Endothelial cell of umbilical vein (primary cell): ENCODE results near the gene MAMSTR. TPM values are rescaled to one million over a fixed set of nuclear protein-coding genes. Genes with fewer than 3 reads are reported as not detected.

Experiments used
- BruUV-seq: library from RNA; stranded (reverse); fragments of 400-500 nt; replicated peaks from 2 replicates; lab custom pipeline; 2021; lab: Mats Ljungman, UMichigan
- CTCF ChIA-PET: fragments of 300-600, 350-600 bp; sonication (Branson Sonifier 250); formaldehyde crosslinking; loops from one replicate; lab custom pipeline; 2021; ENCODE audit warnings: antibody characterized with exemption, inconsistent platforms; lab: Charles Lee
- POLR2A ChIA-PET: fragments of 300-600, 350-600 bp; sonication (Branson Sonifier 250); formaldehyde crosslinking; loops from one replicate; lab custom pipeline; 2021; ENCODE audit warnings: antibody characterized with exemption, inconsistent platforms; lab: Charles Lee
- DNase-seq: peaks from one replicate; pipeline ENCODE4 v3.0.0-alpha.2; 2011; ENCODE audit warnings: low read depth, low spot score
- FAIRE-seq: peaks from 2 replicates; lab custom pipeline; 2011; peaks lifted over from hg19 to GRCh38; lab: Jason Lieb, UNC
- H2AFZ ChIP-seq: 2 replicates; pipeline ENCODE4 v1.6.0; 2012; ENCODE audit warnings: low read depth, low read length, control low read depth, inconsistent platforms
- H3K27ac ChIP-seq: 2 replicates; pipeline ENCODE4 v1.5.1; 2011; ENCODE audit warnings: low read depth, mild to moderate bottlenecking, control low read depth, low read length, moderate library complexity; ENCODE audit not compliant: insufficient read depth
- H3K27me3 ChIP-seq, 2 experiments: 2 replicates each; pipeline versions ENCODE4 v1.6.0 to v1.6.1; 2011; ENCODE audit warnings: low read length in 2 of 2, mixed read lengths in 1 of 2; ENCODE audit not compliant: control insufficient read depth in 2 of 2, insufficient read depth in 2 of 2
- H3K36me3 ChIP-seq, 2 experiments: 2 replicates in 1 of 2; 3 replicates in 1 of 2; pipeline ENCODE4 v1.5.1; 2011; ENCODE audit warnings: low read length in 2 of 2, mild to moderate bottlenecking in 1 of 2, moderate library complexity in 1 of 2; ENCODE audit not compliant: control insufficient read depth in 2 of 2, insufficient read depth in 2 of 2; ENCODE audit errors: extremely low read depth in 1 of 2
- H3K4me1 ChIP-seq: 3 replicates; pipeline ENCODE4 v1.5.1; 2011; ENCODE audit warnings: mild to moderate bottlenecking, low read length; ENCODE audit not compliant: control insufficient read depth, insufficient read depth; ENCODE audit errors: extremely low read depth
- H3K4me2 ChIP-seq: 2 replicates; pipeline ENCODE4 v1.6.1; 2011; ENCODE audit warnings: low read length, control low read depth, mixed read lengths; ENCODE audit not compliant: insufficient read depth
- H3K4me3 ChIP-seq, 3 experiments: fragments of 200-600 bp in 1 of 3; sonication (generic), shearing (Covaris generic) in 1 of 3; replicated peaks in 1 of 3; 2 replicates each; pipeline ENCODE4 v1.5.1; 2011 to 2016; ENCODE audit warnings: control low read depth in 3 of 3, low read length in 3 of 3, mild to moderate bottlenecking in 2 of 3, inconsistent platforms in 1 of 3, low read depth in 1 of 3, moderate library complexity in 1 of 3; ENCODE audit not compliant: insufficient read depth in 1 of 3
- H3K79me2 ChIP-seq: 2 replicates; pipeline ENCODE4 v1.6.0; 2012; ENCODE audit warnings: low read length, inconsistent platforms; ENCODE audit not compliant: control insufficient read depth, insufficient read depth
- H3K9ac ChIP-seq: replicated peaks from 2 replicates; pipeline ENCODE3; 2011; ENCODE audit warnings: low read length, control low read depth; ENCODE audit not compliant: insufficient read depth; ENCODE audit errors: extremely low read depth
- H3K9me1 ChIP-seq: replicated peaks from 3 replicates; pipeline ENCODE4 v1.6.0; 2011; ENCODE audit warnings: mild to moderate bottlenecking, low read length; ENCODE audit not compliant: control insufficient read depth, insufficient read depth; ENCODE audit errors: extremely low read depth
- H3K9me3 ChIP-seq: replicated peaks from 2 replicates; pipeline ENCODE4 v1.5.1; 2012; ENCODE audit warnings: low read length, inconsistent platforms; ENCODE audit not compliant: control insufficient read depth, insufficient read depth
- H4K20me1 ChIP-seq: replicated peaks from 2 replicates; pipeline ENCODE3; 2011; ENCODE audit warnings: mild to moderate bottlenecking, low read length; ENCODE audit not compliant: control insufficient read depth, insufficient read depth; ENCODE audit errors: extremely low read depth
- EZH2 ChIP-seq: IDR thresholded peaks from 2 replicates; pipeline ENCODE4 v1.6.1; 2012; ENCODE audit warnings: borderline replicate concordance, low read depth, mild to moderate bottlenecking, moderate library complexity, low read length, inconsistent platforms; ENCODE audit not compliant: severe bottlenecking
- FOS ChIP-seq: IDR thresholded peaks from 2 replicates; pipeline ENCODE4 v1.6.1; 2011; ENCODE audit warnings: mild to moderate bottlenecking, low read length, moderate library complexity, borderline replicate concordance; ENCODE audit not compliant: insufficient read depth
- GATA2 ChIP-seq: IDR thresholded peaks from 2 replicates; pipeline ENCODE4 v1.7.0; 2011; ENCODE audit warnings: low read depth, mild to moderate bottlenecking, moderate library complexity, mixed read lengths, low read length; ENCODE audit not compliant: insufficient read length, insufficient read depth
- JUN ChIP-seq: IDR thresholded peaks from 2 replicates; pipeline ENCODE4 v1.6.1; 2011; ENCODE audit warnings: borderline replicate concordance, low read depth; ENCODE audit not compliant: insufficient read length, insufficient read depth
- MYC ChIP-seq: IDR thresholded peaks from one replicate; pipeline ENCODE4 v1.6.1; 2011; ENCODE audit warnings: mild to moderate bottlenecking, low read depth, low read length
- POLR2A ChIP-seq: IDR thresholded peaks from 2 replicates; pipeline ENCODE4 v1.6.1; 2012; ENCODE audit warnings: low read depth, mild to moderate bottlenecking, control low read depth, low read length
- POLR2AphosphoS5 ChIP-seq: IDR thresholded peaks from 2 replicates; pipeline ENCODE4 v1.6.1; 2012; ENCODE audit warnings: low read depth, mild to moderate bottlenecking, control low read depth, low read length, moderate library complexity; ENCODE audit not compliant: insufficient read depth
- dilution Hi-C: fragments of 300-500 bp; cut with MboI; formaldehyde crosslinking; loops from one replicate; pipeline ENCODE4 v1.15.0; 2019; ENCODE audit warnings: low sequenced_read_pairs; ENCODE audit not compliant: extremely low pct_ligation_motif_present
- intact Hi-C: fragments of 100-400 bp; cut with micrococcal nuclease; formaldehyde crosslinking; loops from one replicate; pipeline ENCODE4 v1.10.0; 2022
- polyA plus RNA-seq, 4 experiments: library from polyadenylated mRNA; depleted of rRNA in 3 of 4; stranded (reverse) in 3 of 4; unstranded in 1 of 4; fragments of >200 nt; gene quantifications; 2 replicates each; pipeline versions ENCODE4 v1.2.1 to v1.2.3, GENCODE V29; 2011 to 2012; ENCODE audit warnings: missing spikeins in 1 of 4
- total RNA-seq: library from RNA; stranded (reverse); gene quantifications from 2 replicates; pipeline ENCODE4 v1.2.3, GENCODE V29; 2021
- TF ChIP-seq, protein P1 (sequence below), 2 donors: IDR thresholded peaks; 1 replicate in 1 of 2; 2 replicates in 1 of 2; pipeline ENCODE4 v1.5.1; 2011; ENCODE audit warnings: low read length in 2 of 2, mild to moderate bottlenecking in 2 of 2, moderate library complexity in 2 of 2, control low read depth in 1 of 2, inconsistent platforms in 1 of 2, low read depth in 1 of 2; ENCODE audit not compliant: insufficient read depth in 1 of 2; ENCODE audit errors: extremely low read depth in 1 of 2
- TF ChIP-seq, protein P2 (sequence below): IDR thresholded peaks from 2 replicates; pipeline ENCODE4 v1.6.1; 2011; ENCODE audit not compliant: insufficient read depth, insufficient read length

Gene MAMSTR
- total and polyA plus RNA-seq, 2 donors (not counting 3 experiments of a cell fraction or from before 2014, with no cell fraction given): 0.57 to 0.84 TPM

DNA sequence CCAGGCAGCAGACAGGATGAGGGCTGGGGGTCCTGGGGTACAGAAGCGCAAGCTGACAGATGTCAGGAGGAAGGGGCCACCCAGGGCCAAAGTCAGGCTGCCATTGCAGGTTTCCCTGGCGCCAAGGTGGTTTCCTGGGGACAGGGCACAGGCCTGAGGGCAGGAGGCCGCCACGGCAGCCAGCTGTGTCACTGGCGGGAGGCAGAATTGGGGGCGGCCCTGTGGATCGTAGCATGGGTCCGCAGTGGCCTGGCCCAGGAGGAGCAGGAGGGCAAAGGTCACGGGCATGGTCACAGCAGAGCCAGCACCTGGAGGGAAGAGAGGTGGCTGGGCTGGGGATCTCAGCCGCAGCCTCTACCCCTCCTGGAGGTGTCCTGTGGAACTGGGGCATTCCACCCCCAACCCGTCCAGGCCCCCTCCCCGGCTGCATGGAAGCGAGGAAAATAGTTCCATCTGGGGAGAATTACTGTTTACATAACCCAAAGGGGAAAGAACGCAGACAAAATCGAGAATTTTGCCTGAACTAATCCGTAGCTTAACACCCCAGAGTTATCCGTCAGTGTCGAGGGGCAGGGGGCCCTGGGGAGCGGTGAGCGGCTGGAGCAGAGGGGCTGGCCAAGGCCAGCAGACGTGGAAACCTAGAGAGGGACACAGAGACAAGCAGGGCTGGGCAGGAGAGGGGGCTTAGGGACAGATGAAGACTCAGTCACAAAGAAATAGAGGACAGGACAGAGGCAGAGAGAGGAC, 48.7 kb downstream of the MAMSTR start:
- Histone ChIP-seq H2AFZ (no peak overlapping the region), H3K79me2 (no peaks in the 10 kb centered on the region), H3K9me3 (no peaks in the 10 kb centered on the region), H3K4me3 (no peak overlapping the region), H3K9ac (no peak overlapping the region), H3K4me1 (no peaks in the 10 kb centered on the region), H3K9me1 (no peaks in the 10 kb centered on the region), H3K27ac (no peak overlapping the region), H4K20me1 (no peaks in the 10 kb centered on the region), H3K36me3 (no peaks in the 10 kb centered on the region), H3K4me2 (no peak overlapping the region), H3K27me3 (no peaks in the 10 kb centered on the region)
- dilution Hi-C loops (no loop called here), intact Hi-C loops (no loop called here)
- BruUV-seq: no TSS peak
- DNase-seq (no peak), FAIRE-seq (no peak)
- POLR2A ChIA-PET: interaction anchor here (1.4 kb wide), 1 partner anchor 25 kb away, joined by 3 read pairs; the partner anchor contains the start of gene CA11
- CTCF ChIA-PET: no interaction called here
- TF ChIP-seq JUN (no peak), POLR2AphosphoS5 (no peak), MYC (no peak), EZH2 (no peak), GATA2 (no peak), POLR2A (no peak), FOS (no peak)
- TF ChIP-seq, protein P1, sequence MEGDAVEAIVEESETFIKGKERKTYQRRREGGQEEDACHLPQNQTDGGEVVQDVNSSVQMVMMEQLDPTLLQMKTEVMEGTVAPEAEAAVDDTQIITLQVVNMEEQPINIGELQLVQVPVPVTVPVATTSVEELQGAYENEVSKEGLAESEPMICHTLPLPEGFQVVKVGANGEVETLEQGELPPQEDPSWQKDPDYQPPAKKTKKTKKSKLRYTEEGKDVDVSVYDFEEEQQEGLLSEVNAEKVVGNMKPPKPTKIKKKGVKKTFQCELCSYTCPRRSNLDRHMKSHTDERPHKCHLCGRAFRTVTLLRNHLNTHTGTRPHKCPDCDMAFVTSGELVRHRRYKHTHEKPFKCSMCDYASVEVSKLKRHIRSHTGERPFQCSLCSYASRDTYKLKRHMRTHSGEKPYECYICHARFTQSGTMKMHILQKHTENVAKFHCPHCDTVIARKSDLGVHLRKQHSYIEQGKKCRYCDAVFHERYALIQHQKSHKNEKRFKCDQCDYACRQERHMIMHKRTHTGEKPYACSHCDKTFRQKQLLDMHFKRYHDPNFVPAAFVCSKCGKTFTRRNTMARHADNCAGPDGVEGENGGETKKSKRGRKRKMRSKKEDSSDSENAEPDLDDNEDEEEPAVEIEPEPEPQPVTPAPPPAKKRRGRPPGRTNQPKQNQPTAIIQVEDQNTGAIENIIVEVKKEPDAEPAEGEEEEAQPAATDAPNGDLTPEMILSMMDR (IDR thresholded peaks at IDR 0.05; ENCODE audit: extremely low read depth in 1 of 2, insufficient read depth in 1 of 2, low read depth in 1 of 2, low read length in 2 of 2): no peak
- TF ChIP-seq, protein P2, sequence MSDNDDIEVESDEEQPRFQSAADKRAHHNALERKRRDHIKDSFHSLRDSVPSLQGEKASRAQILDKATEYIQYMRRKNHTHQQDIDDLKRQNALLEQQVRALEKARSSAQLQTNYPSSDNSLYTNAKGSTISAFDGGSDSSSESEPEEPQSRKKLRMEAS: no peak
